PC-9 (cell line): ENCODE data around the gene IKZF1. TPM values are rescaled to one million over a fixed set of nuclear protein-coding genes. Genes with fewer than 3 reads are reported as not detected.

Source experiments
- BruUV-seq: library from RNA; stranded (reverse); fragments of 400-500 nt; replicated peaks from 2 replicates; lab custom pipeline; 2021; lab: Mats Ljungman, UMichigan
- CTCF ChIA-PET: fragments of 300-600 bp; sonication (Branson Sonifier 250); formaldehyde crosslinking; loops from one replicate; lab custom pipeline; 2022; ENCODE audit warnings: antibody characterized with exemption; lab: Charles Lee
- POLR2A ChIA-PET: fragments of 300-600 bp; sonication (Branson Sonifier 250); formaldehyde crosslinking; loops from one replicate; lab custom pipeline; 2022; ENCODE audit warnings: antibody characterized with exemption; ENCODE audit not compliant: unreplicated experiment; lab: Charles Lee
- DNase-seq, 2 experiments: peaks; one replicate each; pipeline versions ENCODE4 v3.0.0 to v3.0.0-alpha.2; 2015 to 2022; ENCODE audit warnings: mixed read lengths in 1 of 2
- H2AFZ ChIP-seq: fragments of 200-600 bp; sonication (generic); 2 replicates; pipeline ENCODE4 v1.8.1; 2017; ENCODE audit warnings: antibody characterized with exemption
- H3F3A ChIP-seq: fragments of 200-600 bp; sonication (generic); 2 replicates; pipeline ENCODE4 v1.8.1; 2017; ENCODE audit warnings: antibody characterized with exemption, mild to moderate bottlenecking, low read depth; ENCODE audit not compliant: insufficient read depth
- H3K27ac ChIP-seq: fragments of 200-600 bp; sonication (generic); 2 replicates; pipeline ENCODE4 v1.6.1; 2016; ENCODE audit warnings: mixed run types
- H3K27me3 ChIP-seq: fragments of 200-600 bp; sonication (generic); 2 replicates; pipeline ENCODE4 v1.6.1; 2016; ENCODE audit warnings: low read depth, mixed run types; ENCODE audit not compliant: insufficient read depth
- H3K36me3 ChIP-seq: fragments of 200-600 bp; sonication (generic); 2 replicates; pipeline ENCODE4 v1.6.1; 2016; ENCODE audit warnings: low read depth, mixed run types
- H3K4me1 ChIP-seq: fragments of 200-600 bp; sonication (generic); replicated peaks from 2 replicates; pipeline ENCODE4 v1.6.1; 2016; ENCODE audit warnings: mixed run types; ENCODE audit not compliant: insufficient read depth
- H3K4me2 ChIP-seq: fragments of 200-600 bp; sonication (generic); 2 replicates; pipeline ENCODE4 v1.6.1; 2017; ENCODE audit warnings: mixed run types
- H3K4me3 ChIP-seq: fragments of 200-600 bp; sonication (generic); 2 replicates; pipeline ENCODE4 v1.6.1; 2016; ENCODE audit warnings: mixed run types
- H3K79me2 ChIP-seq: fragments of 200-600 bp; sonication (generic); 2 replicates; pipeline ENCODE4 v1.6.1; 2017; ENCODE audit warnings: low read depth, mixed run types
- H3K9me2 ChIP-seq: fragments of 200-600 bp; sonication (generic); 2 replicates; pipeline ENCODE4 v1.8.1; 2017; ENCODE audit warnings: mild to moderate bottlenecking; ENCODE audit not compliant: insufficient read depth
- H3K9me3 ChIP-seq: fragments of 200-600 bp; sonication (generic); 2 replicates; pipeline ENCODE4 v1.8.1; 2016; ENCODE audit warnings: low read depth; ENCODE audit not compliant: insufficient read depth
- H4K20me1 ChIP-seq: fragments of 200-600 bp; sonication (generic); 2 replicates; pipeline ENCODE4 v1.8.1; 2017; ENCODE audit not compliant: insufficient read depth
- CTCF ChIP-seq: fragments of 200-600 bp; sonication (generic); conservative IDR thresholded peaks from 2 replicates; pipeline ENCODE4 v1.6.1; 2017; ENCODE audit warnings: mixed run types, antibody characterized with exemption, mild to moderate bottlenecking, moderate library complexity
- EZH2 ChIP-seq: fragments of 200-600 bp; sonication (generic); IDR thresholded peaks from 2 replicates; pipeline ENCODE4 v1.8.0; 2017; ENCODE audit warnings: antibody characterized with exemption, low read depth
- intact Hi-C: fragments of 100-400 bp; cut with micrococcal nuclease; formaldehyde crosslinking; loops from one replicate; pipeline ENCODE4 v1.10.0; 2022; ENCODE audit not compliant: unreplicated experiment
- total RNA-seq: library from RNA; stranded (reverse); gene quantifications from 2 replicates; pipeline ENCODE4 v1.2.3, GENCODE V29; 2021

The IKZF1 gene
- total RNA-seq, 1 experiment from 2014 or later = not detected

- POLR2A ChIA-PET = no interaction called here
- no peaks in the 10 kb centered on the region for H3K79me2 ChIP-seq
- no peak overlapping the region for H2AFZ ChIP-seq
- DNase-seq = no peak
- H3K9me2 ChIP-seq = no peaks in the 10 kb centered on the region
- H3K4me1 ChIP-seq = no peaks in the 10 kb centered on the region
- H3K4me3 ChIP-seq = no peak overlapping the region
- CTCF ChIA-PET = no interaction called here
- no peak overlapping the region for H3K4me2 ChIP-seq
- peaks cover 95% of the 10 kb centered on the region for H3K27me3 ChIP-seq
- intact Hi-C loops = no loop called here
- H3K27ac ChIP-seq = no peak overlapping the region
- no peaks in the 10 kb centered on the region for H3K36me3 ChIP-seq
- TF ChIP-seq EZH2 = no peak
- no peak for TF ChIP-seq CTCF
- no peaks in the 10 kb centered on the region for H4K20me1 ChIP-seq
- no TSS peak for BruUV-seq
- H3K9me3 ChIP-seq = no peaks in the 10 kb centered on the region
- no peaks in the 10 kb centered on the region for H3F3A ChIP-seq
Measured at GRCh38 chr7:50352751-50353150, 48.2 kb downstream of the IKZF1 start.

DNA sequence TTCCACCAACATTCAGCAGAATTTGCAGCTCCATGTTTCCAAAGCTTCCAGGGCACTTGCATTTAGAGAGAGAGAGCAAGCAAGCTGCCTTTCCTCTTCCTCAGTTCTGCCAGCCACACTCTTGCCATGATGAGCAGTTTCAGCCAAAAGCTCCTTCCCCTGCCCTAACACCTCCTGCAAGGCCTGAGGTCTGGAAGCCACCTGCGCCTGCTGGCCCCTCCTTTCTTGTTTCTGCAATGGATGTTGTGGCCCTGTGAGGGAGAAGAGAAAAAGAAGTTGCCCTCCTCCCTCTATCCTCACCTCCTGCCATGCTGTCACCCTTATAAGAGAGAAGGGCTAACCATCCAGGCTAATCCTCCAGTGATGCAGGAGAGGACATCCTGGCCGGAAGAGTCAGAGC lies 48.7 kb downstream of the IKZF1 start:
- CTCF ChIA-PET = no interaction called here
- no peak for DNase-seq
- Histone ChIP-seq H3K36me3 (no peaks in the 10 kb centered on the region), H3K4me3 (no peak overlapping the region), H3K79me2 (no peaks in the 10 kb centered on the region), H3K4me2 (no peak overlapping the region), H3F3A (no peaks in the 10 kb centered on the region), H2AFZ (no peak overlapping the region), H3K9me2 (no peaks in the 10 kb centered on the region), H3K27me3 (peaks cover 95% of the 10 kb centered on the region), H3K27ac (no peak overlapping the region), H4K20me1 (no peaks in the 10 kb centered on the region), H3K4me1 (no peaks in the 10 kb centered on the region), H3K9me3 (no peaks in the 10 kb centered on the region)
- POLR2A ChIA-PET = no interaction called here
- TF ChIP-seq EZH2 (no peak), CTCF (no peak)
- intact Hi-C loops = no loop called here
- BruUV-seq = no TSS peak

- intact Hi-C loops = no loop called here
- H3K4me1 ChIP-seq = no peaks in the 10 kb centered on the region
- H4K20me1 ChIP-seq = no peaks in the 10 kb centered on the region
- no peak for DNase-seq
- no peak overlapping the region for H2AFZ ChIP-seq
- H3K9me2 ChIP-seq = no peaks in the 10 kb centered on the region
- no peak overlapping the region for H3K4me3 ChIP-seq
- no TSS peak for BruUV-seq
- no peak overlapping the region for H3K27ac ChIP-seq
- no peaks in the 10 kb centered on the region for H3K9me3 ChIP-seq
- no peak overlapping the region for H3K4me2 ChIP-seq
- CTCF ChIA-PET = no interaction called here
- no peaks in the 10 kb centered on the region for H3K79me2 ChIP-seq
- no peaks in the 10 kb centered on the region for H3F3A ChIP-seq
- H3K36me3 ChIP-seq = no peaks in the 10 kb centered on the region
- H3K27me3 ChIP-seq = peaks cover 95% of the 10 kb centered on the region
- no peak for TF ChIP-seq CTCF
- no peak for TF ChIP-seq EZH2
- POLR2A ChIA-PET = no interaction called here
Measured at GRCh38 chr7:50353894-50354595, 49.5 kb downstream of the IKZF1 start.
